ENCODE data around the gene RABL3.

GRCh38 chr3:120766576-120766975, 24.3 kb upstream of the RABL3 start:
- no peak for TF ChIP-seq EZH2phosphoT487 (IDR thresholded peaks at IDR 0.05; ENCODE audit: low read depth)
- TF ChIP-seq, protein P1, sequence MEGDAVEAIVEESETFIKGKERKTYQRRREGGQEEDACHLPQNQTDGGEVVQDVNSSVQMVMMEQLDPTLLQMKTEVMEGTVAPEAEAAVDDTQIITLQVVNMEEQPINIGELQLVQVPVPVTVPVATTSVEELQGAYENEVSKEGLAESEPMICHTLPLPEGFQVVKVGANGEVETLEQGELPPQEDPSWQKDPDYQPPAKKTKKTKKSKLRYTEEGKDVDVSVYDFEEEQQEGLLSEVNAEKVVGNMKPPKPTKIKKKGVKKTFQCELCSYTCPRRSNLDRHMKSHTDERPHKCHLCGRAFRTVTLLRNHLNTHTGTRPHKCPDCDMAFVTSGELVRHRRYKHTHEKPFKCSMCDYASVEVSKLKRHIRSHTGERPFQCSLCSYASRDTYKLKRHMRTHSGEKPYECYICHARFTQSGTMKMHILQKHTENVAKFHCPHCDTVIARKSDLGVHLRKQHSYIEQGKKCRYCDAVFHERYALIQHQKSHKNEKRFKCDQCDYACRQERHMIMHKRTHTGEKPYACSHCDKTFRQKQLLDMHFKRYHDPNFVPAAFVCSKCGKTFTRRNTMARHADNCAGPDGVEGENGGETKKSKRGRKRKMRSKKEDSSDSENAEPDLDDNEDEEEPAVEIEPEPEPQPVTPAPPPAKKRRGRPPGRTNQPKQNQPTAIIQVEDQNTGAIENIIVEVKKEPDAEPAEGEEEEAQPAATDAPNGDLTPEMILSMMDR (IDR thresholded peaks at IDR 0.05; ENCODE audit: low read depth, low read length), result no peak

Data from OCI-LY3 (cell line).